KG1 (cell line): Measurements from ENCODE around the gene FNDC3A.
"Not testable (repeated sequence)": the region's sequence is repeated elsewhere in the genome, so short reads cannot be mapped to it uniquely, and the experiment has no call there.

Experiments
- DNase-seq: peaks from one replicate; lab custom pipeline; 2025; lab: John Stamatoyannopoulos, UW

The FNDC3A gene

GRCh38 chr13:48977973-48978372 is 2.3 kb downstream of the FNDC3A start:
- DNase-seq: no peak

DNA sequence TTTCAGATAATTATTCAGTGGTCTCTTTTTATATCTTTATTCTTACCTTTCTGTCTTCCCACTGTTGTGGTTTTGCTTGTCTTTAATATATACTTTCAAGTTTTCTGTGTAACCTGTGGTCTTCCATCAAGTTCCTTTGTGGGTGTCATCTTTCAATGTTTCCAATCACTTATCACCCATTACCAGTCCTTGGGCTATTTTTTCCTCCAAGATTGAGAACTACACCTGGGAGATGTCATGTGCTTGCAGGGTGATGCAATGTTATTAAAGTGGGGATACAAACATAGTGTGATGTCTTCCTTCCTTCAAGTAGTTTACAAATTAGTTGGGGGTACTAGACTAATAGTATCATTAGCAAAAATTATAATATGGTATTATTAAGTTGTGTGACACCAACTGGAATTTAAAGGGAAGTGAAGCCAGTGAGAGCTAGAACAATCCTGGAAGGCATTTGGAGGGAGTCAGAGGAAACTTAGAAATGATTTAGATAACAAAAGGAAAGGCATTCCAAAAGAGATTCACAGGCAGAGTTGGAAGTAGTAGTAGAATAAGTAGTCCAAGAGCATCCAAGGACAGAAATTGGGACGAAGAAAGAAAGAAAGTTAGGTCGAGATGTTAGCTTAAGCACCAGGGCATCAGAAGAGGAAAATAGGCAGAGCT is 3.4 kb downstream of the FNDC3A start:
- DNase-seq: no peak

DNA sequence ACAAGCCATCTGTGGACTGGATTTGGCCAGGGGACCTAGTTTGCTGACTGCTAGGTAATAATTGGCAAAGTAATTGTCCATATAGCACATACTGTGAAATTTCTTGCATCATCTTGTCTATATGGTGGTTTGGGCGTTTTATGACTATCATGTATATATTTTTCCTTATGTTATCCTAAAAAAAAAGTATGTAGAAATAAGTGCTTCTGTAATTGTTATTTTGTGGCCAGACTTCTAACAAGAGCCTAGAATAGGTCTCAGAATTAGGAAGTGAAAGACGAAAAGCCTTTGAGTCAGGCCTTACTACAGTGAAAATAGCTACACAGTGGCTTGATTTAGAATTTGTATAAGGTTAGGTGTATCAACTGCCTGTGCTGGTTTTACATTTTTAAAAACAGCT is 4.2 kb downstream of the FNDC3A start:
- DNase-seq: no peak

DNA sequence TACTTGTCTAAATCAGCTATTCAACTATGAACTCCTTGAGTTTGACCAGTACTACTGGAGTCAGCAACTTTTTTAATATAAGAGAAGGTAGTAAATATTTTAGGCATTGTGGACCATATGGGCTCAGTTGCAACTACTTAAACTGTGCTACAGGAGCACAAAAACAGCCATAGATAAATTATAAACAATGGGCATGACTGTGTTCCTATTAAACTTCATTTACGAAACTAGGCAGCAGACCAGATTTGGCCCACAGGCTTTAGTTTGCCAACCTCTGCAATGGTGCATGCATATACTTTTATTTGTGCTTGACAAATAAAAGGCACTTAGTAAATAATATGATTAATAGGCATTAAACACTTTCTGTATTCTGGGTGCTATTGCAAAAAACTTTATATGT is 7.6 kb downstream of the FNDC3A start:
- DNase-seq: no peak

DNA sequence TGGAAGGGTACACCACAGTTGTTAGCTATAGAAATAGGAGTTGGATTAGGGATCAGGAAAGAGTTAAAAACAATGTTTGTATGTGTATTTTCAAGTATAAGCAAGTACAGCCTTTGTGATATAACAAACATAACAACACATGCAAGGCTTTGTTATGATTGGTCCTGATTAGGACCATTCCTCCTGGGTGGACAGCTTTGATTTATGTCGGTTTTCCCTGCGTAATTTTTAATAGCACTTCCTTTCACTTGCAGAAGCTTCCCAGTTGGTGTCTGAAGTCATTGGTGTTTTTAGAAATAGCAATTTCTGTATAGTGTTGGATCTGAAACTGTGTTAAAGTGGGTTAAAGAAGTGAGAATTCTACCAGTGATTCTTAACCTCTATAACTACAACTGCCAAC is 10.0 kb downstream of the FNDC3A start:
- DNase-seq: no peak

DNA sequence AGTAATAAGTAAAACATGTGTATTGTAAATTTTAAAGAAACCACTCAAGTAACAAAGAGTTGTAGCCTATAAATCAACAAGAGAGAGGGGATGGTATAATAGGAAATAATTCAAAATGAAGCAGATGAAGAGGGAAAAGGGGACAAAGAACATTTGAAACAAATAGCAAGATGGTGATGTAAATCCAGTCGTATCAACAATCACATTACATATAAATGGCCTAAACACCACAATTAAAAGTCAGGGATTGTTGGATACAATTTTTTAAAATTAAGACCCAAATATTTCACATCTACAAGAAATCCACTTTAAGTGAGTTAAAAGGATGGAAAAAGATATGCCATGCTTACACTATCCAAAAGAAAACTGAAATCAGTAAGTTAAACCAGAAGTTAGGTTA is 15.2 kb downstream of the FNDC3A start:
- no peak for DNase-seq

DNA sequence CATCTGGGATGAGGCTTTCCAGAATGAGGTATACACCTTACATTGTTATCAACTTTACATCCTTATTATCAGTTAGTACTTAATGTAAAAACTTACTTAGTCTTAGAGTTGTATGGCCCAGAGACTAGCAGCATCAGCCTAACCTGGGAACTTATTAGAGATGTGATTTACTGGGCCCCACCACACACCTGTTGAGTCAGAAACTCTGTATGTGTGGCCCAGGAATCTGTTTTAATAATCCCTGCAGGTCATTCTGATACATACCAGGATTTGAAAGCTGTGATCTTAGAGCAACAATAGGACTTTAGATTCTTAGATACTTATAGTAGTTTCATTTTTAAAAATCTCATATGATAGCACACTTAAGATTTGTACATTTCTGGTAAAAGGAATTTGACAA is 17.4 kb downstream of the FNDC3A start:
- DNase-seq: no peak

GRCh38 chr13:48994706-48995105 is 19.0 kb downstream of the FNDC3A start:
- DNase-seq: no peak

DNA sequence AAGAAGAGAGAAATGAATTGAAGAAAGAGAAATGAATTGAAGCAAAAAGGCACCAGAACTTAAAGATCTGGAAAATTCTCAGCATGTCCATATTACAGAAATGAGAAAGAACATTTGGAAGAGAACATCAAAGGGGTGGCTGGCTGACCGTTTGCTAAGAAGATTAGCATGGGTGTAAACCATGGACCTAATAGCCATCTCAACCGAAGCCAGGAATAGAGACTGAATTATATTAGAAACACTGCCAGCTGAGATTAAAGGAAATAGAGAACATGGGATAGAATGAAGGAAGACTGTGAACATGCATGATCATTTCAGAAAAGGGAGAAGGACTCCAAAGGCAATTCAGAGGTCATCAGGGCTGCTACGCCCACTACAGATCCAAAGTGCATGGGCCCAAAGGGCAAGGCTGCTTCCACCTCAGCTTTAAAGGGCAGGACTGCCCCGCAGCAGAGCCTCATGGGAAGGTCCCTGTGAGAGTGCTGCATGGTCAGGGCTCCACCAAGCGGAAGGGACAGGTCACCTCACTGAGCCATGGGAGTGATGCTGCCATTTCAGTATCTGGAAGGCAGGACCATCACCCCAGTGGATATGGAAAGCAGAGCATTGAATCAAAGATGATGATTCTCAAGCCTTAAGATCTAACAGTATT is 23.1 kb downstream of the FNDC3A start:
- DNase-seq: no peak

DNA sequence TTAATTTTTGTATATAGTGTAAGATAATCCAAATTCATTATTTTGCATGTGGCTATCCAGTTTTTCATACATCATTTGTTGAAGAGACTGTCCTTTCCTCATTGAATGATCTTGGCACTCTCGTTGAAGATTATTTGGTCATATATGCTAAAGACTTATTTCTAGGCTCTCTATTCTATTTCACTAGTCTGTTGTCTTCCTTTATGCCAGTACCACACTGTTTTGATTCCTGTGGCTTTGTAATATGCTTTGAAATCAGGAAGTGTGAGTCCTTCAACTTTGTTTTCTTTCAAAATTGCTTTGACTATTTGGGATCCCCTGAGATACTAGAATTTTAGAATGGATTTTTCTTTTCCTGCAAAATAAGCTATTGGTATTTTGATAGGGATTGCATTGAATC is 24.5 kb downstream of the FNDC3A start:
- no peak for DNase-seq

DNA sequence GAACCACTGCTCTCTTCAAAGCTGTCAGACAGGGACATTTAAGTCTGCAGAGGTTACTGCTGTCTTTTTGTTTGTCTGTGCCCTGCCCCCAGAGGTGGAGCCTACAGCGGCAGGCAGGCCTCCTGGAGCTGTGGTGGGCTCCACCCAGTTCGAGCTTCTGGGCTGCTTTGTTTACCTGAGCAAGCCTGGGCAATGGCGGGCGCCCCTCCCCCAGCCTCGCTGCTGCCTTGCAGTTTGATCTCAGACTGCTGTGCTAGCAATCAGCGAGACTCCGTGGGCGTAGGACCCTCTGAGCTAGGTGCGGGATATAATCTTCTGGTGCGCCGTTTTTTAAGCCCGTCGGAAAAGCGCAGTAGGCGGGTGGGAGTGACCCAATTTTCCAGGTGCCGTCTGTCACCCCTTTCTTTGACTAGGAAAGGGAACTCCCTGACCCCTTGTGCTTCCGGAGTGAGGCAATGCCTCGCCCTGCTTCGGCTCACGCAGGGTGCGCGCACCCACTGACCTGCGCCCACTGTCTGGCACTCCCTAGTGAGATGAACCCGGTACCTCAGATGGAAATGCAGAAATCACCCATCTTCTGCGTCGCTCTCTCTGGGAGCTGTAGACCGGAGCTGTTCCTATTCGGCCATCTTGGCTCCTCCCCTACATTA is 43.4 kb downstream of the FNDC3A start:
- not testable (repeated sequence) for DNase-seq

GRCh38 chr13:49020328-49020727 is 44.6 kb downstream of the FNDC3A start:
- no peak for DNase-seq

DNA sequence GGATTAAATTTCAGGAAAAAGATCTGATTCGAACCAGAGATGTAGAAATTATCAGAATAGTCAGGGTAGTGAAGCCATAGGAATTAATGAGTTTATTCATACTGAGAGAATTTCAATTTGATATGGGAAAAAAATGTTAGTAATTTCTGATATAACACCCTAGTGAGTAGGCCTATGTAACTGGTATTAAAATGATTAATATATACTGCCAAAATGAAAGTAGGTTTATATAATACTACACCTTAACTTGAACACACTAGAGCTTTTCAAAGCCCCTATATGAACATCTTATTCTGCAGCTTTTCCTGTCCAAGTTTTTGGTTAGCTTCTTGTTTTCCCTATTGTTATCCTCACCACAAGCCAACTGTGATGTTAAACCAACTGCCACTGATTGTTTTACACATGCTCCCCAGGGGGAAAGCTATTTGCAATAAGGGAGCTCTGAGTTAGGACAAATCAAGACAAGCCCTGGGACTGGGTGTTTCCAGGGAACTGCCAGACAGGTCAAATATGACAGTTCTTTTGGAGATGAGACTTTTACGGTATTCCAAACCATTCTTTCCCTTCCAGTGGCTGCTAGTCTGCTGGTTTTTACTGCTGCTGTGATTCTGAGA is 45.3 kb downstream of the FNDC3A start:
- DNase-seq: no peak

GRCh38 chr13:49021953-49022352 is 46.2 kb downstream of the FNDC3A start:
- DNase-seq: no peak

- no peak for DNase-seq
These were observed 46.9 kb downstream of the FNDC3A start for GRCh38 chr13:49022472-49023144.

DNA sequence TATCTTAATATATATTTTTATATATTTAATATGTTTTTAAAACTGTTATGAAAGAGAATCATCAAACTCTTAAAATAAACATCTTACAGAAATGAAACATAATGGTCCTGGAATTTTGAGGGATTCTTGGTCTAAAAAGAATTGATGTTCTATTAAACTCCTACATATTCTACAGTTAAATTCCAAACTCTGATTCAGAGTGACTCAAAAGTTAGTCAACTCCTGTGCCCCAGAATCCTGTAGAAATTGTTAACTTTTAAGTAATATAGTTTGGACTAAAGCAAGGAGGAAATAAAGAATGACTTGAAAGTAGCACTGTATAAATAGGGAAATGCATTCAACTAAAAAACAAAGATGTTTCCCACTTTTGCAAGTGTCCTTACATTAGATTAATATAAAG is 47.7 kb downstream of the FNDC3A start:
- DNase-seq: no peak

DNA sequence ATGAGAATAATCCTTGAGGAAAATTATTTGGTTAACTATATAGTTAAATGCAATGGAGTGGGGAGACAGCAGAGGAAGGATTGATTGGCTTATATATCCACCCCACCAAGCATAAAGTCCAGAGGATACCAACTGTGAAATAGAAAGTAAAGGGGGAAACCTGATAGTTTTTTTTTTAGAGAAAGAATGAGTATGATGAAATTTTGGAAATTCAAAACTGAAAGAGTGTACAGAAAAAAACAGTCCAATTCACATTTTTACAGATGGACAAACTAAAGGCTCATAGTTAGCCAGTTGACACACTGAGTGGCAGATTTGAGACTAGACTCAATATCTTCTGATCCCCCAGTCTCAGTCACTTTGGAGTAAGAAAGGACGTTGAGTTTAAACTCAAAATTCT is 51.1 kb downstream of the FNDC3A start:
- DNase-seq: no peak

DNA sequence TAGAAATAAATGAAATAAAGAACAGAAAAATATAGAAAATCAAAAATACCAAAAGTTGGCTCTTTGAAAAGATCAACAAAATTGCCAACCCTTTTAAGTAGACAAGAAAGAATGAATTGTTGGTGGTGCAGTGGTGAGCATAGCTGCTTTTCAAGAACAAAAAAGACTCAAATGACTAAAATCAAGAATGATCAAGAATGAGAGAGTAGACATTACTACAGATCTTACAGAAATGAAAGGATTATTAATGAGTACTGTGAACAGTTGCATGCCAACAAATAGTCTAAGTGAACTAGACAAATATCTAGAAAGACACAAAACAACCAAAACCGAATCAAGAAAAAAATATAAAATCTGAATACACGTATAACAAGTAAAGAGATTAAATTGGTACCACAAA is 53.9 kb downstream of the FNDC3A start:
- no peak for DNase-seq

- DNase-seq: no peak
These were observed 54.5 kb downstream of the FNDC3A start for GRCh38 chr13:49030213-49030612.

GRCh38 chr13:49040872-49041271 is 65.2 kb downstream of the FNDC3A start:
- DNase-seq: no peak

DNA sequence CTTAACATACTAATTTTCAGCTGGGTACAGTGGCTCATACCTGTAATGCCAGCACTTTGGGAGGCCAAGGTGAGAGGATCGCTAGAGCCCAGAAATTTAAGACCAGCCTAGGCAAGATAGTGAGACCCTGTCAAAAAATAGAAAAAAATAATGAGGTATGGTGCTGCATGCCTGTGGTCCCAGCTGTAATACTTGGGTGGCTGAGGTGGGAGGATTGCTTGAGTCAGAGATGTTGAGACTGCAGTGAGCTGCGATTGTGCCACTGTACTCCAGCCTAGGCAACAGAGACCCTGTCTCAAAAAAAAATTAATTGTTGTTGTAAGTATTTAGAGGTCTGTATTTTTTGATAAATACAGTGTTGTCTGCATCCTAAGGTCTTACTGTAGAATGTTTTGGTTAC is 66.8 kb downstream of the FNDC3A start:
- no peak for DNase-seq

- no peak for DNase-seq
These were observed 68.3 kb downstream of the FNDC3A start for GRCh38 chr13:49044008-49044407.

- DNase-seq: no peak
These were observed 69.1 kb downstream of the FNDC3A start for GRCh38 chr13:49044836-49045235.
